NCI-H82 treated with DMSO at 0.1 percent for 48 hours (cell line): Measurements from ENCODE around the gene PDCD4.
A peak's percentile ranks its signal among the peaks of the same experiment; 100 is the strongest.
"Not testable (repeated sequence)": the region's sequence is repeated elsewhere in the genome, so short reads cannot be mapped to it uniquely, and the experiment has no call there.

Experiments used
- DNase-seq: peaks from one replicate; lab custom pipeline; 2025; ENCODE audit not compliant: unreplicated experiment; lab: John Stamatoyannopoulos, UW

PDCD4 gene

DNA sequence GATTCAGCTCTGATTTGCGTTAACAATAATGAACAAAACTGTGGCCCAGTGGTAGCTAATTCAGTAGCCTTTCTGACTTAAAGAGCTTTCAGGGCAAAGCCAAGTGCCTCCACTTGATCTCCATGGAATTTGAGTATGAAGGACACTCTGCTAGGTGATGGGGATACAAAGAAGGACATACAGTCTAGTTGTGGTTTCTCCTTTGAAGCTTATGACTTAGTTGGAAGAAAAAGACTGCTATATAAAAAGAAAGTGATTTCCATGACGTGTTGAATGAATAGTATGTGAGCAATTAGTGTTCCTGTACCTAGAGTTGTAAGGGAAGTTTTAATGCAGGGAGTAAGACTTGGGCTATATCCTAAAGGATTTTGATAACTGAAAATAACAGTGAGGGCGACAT is 8.3 kb downstream of the PDCD4 start:
- DNase-seq: no peak

DNA sequence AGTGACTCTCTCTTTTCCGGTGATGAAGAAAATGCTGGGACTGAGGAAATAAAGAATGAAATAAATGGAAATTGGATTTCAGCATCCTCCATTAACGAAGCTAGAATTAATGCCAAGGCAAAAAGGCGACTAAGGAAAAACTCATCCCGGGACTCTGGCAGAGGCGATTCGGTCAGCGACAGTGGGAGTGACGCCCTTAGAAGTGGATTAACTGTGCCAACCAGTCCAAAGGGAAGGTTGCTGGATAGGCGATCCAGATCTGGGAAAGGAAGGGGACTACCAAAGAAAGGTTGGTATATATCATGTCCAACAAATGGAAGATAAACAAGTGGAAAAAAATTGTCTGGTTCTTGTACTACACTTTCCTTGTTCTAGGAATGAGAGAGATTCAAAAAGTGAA is 9.5 kb downstream of the PDCD4 start:
- no peak for DNase-seq

DNA sequence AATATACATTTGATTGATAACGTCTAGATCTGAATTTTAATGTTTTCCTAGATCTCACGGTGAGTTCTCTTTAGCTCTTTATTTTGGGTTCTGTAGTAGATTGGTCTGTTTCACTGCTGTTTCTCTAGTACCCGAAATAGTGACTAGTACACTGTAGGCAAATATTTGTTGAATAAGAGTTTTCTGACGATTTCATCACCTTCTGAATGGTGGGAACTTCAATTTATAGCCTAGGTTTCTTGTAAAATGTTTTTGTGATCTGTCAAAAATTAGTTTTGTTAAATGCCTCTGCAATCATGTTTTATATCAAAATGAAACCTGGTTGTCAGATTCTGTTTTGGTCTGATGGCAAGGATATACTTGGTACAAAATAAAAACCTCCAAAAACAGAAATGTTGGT is 10.2 kb downstream of the PDCD4 start:
- no peak for DNase-seq

DNA sequence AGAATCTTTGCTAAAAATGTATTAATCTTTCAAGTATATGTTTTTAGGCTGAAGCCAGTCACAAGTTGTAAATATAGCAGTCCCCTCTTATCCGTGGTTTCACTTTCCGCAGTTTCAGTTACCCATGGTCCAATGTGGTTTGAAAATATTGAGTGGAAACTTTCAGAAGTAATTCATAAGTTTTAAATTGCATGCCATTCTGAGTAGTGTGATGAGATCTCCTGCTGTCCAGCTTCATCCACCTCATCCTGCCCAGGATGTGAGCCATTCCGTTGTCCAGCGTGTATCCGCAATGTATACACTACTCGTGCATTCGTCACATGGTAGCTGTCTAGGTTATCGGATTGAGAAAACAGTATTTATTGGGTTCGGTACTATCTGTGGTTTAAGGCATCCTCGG is 12.2 kb downstream of the PDCD4 start:
- no peak for DNase-seq

DNA sequence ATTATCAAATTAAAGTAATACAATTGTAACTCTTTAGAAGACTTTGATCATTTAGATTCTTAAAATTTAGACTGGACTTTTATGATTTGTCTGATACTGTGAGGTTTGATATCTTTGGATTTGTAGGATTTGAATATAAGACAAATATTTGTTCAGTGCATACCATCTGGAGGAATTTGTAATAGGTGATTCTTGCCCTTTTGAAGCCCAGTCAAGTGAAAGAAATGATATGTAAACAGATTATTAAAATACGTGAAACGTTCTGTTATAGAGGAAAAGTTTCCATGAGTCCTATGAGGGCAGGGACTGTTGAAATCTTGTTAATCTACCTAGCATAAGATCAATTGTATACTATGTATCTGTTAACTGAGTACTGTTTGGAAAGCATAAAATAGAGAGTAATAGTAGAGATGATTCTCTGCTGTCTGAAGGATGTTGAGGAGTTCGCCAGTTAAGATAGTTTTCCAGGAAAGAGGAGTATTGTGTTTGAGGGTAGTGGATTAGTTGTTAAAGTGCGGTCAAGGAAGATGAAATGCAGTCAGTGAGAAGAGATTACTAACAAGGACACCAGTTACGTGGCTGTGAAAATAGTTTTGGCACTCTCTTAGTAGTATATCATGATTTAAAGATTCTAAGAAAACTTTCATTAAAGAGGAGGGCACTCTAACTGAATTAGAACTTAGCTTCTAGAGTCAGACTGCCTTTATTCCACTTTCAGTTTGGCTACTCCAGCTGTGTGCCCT is 14.4 kb downstream of the PDCD4 start:
- DNase-seq: no peak

DNA sequence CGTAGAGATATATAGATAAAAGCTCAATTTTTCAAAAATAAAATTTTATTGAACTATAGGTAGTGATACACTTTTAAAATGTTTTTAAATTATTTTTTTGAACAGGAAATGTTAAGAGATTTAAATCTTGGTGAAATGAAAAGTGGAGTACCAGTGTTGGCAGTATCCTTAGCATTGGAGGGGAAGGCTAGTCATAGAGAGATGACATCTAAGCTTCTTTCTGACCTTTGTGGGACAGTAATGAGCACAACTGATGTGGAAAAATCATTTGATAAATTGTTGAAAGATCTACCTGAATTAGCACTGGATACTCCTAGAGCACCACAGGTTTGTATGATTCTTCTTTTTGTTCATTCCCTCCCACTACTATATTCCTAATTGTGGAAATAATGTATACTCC is 15.8 kb downstream of the PDCD4 start:
- DNase-seq: no peak

DNA sequence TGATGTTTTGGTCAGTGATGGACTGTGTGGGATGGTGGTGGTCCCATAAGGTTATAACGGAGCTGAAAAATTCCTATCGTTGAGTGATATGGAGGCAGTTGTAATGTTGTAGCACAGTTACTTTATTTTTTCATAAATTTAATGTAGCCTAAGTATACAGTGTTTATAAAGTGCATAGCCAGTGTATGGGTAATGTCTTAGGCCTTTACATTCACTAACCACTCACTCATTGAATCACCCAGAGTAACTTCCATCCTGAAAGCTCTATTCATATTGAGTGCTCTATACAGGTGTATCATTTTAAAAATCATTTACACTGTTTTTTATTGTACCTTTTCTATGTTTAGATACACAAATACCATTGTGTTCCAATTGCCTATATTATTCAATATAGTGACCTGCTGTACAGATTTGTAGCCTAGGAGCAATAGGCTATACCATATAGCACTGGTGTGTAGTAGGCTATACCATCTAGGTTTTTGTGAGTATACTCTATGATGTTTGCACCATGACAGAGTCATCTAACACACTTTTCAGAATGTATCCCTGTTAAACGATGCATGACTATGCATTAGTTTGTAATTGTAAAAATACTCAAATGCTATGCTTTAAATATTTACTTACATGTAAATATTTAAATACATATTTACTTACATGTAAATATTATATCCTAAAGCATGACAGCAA is 21.0 kb downstream of the PDCD4 start:
- DNase-seq: no peak

DNA sequence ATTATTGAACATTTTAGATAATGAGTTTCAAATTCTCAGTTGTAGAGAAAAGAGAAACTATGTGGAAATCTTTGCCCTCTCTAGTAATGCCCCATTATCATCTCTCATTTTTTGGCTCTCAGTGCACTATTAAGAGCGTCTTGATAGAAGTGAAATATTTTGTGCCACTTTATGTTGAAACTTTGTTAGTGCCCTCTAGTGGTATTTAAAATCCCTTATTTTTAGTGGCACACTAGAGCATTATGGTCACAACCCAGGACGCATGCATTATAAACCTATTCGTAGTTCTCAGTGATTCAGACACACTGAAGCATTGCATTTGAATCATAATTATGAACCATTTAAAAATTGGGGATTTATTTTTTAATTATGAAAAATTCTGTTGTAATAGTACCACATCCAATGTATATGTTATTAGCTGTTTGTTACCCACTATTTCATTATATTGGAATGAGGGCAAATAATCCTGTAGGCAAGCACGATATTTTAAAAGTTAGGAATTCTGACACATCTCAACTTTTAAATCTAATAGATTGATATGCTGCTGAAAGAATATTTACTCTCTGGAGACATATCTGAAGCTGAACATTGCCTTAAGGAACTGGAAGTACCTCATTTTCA is 21.9 kb downstream of the PDCD4 start:
- peak; percentile 16 for DNase-seq

DNA sequence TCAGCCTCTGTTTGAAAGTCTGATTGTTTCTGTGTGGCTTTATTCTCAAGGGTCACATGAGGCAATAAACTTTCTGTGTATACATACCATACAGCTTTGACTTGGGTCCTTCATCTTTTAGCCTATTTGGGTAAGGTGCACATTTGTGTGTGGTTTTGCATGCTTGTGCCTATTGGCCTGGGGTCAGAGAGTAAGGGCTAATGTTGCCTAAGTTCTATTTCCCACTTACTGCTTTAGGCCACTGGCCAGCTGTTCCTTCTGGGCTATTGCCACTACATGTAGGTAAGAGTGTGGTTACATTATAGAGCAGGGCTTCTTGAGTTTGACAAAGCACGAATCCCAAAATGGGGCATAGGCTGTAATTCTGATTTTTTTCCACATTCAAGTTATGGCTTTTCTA is 25.5 kb downstream of the PDCD4 start:
- no peak for DNase-seq

DNA sequence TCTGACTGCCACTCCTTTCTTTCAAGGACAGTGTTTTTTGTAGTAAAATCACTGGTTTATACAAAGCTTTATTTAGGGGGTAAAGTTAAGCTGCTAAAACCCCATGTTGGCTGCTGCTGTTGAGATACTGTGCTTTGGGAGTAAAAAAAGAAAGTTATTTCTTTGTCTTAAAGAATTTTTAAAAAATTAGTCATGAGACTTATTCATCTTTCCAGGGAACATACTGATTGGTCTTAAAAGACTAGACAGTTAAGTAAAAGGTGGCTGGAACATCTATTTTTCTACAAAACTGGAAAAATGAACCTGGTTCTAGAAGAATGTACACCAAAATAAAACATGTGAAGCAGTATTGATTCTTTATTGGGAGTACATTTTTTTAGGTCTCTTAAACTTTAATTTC is 26.7 kb downstream of the PDCD4 start:
- no peak for DNase-seq

DNA sequence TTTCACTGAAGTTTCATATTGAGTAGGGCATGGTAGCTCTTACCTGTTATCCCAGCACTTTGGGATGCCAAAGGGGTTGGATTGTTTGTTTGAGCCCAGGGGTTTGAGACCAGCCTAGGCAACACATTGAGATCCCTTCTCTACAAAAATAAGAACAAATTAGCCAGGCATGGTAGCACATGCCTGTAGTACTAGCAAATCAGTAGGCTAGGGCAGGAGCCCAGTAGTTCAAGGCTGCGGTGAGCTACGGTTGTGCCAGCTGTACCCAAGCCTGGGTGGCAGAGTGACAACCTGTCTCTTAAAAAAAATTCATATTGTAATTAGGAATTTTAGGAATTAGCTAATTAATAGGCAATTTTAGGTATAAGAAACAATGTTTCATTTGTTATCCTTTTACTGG is 29.3 kb downstream of the PDCD4 start:
- DNase-seq: no peak

DNA sequence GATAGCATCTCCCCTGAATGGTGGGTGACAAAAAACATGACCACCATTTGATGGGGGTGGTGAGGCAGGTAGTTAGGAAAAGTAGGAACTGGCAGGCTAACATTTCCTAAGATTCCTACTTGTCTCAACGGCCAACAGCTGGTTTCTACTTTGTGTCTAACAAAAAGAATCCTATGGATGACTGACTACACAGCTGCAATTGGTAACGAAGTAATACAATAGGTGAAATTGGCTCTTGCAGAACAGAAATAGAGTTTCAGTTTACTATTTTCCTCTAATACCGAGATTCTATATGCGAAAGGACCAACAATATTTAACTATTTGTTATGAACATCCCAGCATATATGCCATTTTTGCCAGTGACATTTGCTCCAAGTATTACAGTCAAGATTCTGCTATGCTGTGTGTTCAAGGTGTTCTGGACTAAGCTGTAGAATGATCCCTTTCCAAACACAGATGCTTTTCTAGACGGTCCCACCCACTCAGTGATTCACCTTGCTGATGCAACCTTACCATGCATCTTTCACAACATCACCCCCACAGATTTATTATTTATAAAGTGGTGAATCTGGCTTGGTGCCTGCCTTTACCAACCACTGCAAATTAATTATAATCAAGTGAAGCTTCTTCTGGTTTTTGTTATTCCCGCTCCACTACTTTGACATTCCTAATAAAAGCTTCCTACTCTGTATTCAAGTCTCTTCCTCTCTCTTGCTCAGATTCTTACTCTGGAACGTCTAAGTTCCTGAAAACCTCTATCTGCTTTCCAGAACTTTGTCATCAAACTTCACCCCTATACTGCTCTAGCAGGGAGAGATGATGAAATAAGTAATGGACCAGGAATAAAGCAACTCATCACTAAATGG is 30.5 kb downstream of the PDCD4 start:
- DNase-seq: no peak

DNA sequence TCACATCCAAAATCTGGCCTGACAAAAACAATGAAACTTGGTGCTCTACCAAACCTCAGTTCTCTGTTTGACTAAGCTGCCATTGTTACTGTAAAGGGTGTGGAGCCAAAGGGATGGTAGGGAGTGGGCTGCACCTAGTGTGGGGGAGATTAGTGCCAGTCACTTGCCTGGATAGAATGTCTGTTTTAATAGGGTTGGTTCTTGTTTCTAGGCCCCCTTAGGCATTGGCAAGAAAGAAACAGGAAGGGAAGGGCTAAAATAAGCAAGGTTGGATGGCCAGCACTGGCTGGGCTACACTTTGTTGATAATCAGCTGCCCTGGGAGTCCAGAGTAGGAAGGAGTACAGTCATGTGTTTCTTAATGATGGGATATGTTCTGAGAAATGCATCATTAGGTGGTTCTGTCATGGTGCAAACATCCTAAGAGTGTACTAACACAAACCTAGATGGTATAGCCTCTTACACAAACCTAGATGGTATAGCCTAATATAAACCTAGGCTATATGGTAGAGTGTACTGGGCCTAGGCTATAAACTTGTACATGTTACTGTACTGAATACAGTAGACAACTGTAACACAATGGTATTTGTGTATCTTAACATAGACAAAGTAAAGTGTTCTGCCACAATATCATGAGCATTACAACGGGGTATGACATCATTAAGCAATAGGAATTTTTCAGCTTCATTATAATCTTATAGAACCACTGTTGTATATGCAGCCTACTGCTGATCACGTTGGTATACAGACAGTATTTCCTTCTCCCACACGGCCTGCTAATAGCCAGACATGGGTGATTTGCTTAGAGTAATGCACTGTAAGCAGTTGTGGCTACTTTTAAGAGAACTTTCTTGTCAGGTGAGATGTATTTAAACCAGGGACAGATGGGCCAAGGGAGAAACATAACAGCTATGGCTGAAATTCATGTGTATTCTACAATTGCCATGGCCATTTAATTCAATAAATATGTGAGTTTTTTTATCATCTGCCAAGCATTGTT is 31.9 kb downstream of the PDCD4 start:
- DNase-seq: no peak

DNA sequence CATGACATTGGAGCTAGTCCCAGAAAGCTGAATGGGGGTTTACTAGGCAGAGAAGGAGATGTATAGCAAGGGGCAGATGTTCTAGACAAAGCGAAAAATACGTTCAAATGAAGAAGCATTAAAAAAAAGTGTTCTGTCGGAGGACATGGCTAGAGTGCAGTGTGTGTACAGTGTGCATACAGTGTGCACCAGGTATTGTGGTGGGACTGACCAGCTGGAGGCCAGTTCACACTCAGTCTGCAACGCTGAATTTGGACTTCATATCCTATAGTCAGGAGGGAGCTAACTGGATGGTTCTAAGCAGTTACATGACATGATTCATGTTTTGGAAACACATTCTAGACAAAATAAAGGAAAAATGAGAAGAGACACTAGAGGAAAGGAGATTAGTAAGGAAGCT is 38.4 kb downstream of the PDCD4 start:
- no peak for DNase-seq

DNA sequence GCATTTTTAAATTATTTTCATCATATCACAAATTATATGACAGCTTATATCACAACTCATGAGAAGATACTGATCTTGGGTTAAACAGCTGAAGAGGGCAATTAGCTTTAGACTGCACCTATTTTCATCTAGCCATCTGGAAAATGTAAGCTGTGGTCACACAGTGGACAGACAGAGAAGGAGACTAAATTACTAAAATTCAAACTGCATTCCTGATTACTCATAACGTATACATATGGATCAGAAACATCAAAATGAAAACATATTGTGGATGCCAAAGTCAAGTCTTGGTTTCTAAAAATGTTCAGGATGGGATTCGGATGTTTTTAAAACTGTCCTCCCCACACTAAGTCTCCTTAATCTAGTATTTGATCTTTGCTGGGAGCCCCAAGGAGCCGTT is 40.6 kb downstream of the PDCD4 start:
- DNase-seq: no peak

DNA sequence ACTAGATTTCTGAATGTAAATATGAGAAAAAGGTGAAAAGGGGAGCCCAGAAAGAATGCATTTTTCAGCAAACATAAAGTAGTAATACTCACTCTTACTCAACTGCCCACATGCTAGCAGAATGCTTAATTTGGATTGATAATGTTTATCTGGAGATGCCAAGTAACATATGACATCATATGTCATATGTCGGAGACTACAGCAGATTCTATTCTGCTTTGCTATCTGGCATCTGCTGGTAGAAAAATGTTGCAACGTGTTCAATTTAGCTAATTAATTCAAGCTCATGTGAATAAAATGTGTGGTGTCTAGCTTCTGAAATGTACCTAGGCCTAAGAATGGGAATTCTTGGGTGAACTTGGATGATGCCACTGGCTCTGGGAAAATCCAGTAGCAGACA is 42.7 kb downstream of the PDCD4 start:
- no peak for DNase-seq

DNA sequence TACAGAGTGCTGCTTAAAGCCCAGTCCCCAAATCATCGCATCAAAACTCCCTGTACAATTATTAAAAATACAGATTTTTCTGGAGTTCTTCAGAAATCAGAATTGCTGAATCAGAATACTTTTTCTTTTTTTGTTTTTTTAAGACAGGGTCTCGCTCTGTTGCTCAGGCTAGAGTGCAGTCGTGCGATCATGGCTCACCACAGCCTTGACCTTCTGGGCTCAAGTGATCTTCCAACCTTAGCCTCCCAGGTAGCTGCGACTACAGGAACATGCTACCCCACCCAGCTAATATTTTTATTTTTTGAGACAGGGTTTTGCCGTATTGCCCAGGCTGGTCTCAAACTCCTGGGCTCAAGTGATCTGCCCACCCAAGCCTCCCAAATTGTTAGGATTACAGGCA is 43.3 kb downstream of the PDCD4 start:
- no peak for DNase-seq

DNA sequence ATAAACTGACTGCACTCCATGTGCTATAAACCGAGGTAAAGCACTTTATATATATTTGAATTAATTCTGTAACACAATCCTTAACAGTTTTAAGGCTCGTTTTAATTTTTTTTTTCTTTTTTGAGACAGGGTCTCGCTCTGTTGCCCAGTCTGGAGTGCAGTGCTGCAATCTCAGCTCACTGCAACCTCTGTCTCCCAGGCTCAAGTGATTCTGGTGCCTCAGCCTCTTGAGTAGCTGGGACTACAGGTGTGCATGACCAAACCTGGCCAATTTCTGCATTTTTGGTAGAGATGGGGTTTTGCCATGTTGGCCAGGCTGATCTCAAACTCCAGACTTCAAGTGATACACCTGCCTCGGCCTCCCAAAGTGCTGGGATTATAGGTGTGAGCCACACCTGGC is 43.9 kb downstream of the PDCD4 start:
- not testable (repeated sequence) for DNase-seq

DNA sequence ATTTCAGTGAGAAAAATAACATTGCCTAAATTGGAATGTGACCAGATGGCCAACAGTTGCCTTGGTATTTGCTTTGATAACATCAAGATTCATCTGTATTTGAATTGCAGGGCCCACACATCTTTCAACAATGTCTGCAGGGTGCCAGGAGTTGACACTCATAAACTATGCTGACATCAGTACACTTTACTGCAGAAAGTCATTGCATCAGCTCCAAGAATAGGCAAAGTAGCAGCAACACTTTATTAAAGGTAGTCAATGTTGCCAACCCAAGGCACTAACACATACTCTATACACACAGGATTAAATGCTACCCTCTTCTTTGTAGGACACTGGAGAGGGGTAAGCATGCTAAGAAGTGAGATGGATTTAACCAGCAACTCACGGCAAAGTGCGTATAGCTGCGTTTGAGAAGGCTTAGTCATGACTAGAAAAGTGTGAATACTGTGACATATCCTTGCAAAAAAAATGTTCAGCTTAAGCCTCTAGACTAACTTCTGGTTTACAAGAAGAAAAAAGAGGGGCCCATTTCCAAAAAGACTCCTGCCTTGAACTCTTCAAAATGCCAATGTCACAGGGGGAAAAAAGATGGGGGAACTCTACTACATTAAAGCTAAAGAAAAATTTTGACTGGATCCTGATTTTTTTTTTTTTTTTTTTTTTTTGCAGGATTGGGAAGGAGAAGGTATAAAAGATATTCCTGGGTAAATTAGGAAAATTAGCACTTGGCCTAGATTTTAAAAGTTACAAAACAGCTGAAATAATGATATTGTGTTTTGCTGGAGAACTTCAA is 45.0 kb downstream of the PDCD4 start:
- DNase-seq: no peak

DNA sequence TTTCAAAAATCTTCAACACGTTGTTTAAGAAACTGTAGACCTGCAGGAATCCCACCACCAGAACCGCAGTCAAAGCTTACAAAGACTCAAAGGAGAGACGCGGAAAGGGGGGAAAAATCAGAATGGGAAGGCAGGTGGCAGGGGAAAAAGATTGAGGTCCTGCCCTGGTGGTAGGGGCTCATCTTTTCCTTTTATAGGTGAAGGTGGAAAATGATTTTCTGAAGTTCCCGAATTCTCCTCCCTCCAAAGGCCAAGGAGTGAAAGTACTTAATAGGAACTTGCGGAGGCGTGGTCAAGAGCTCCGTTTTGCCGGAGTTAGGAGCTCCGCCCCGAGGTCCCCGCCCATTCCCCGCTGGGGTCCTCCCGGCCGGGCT is 46.5 kb downstream of the PDCD4 start:
- DNase-seq: peak; percentile 71
